ENCODE measurements around the gene CFAP300. TPM values are rescaled to one million over a fixed set of nuclear protein-coding genes. Genes with fewer than 3 reads are reported as not detected.

CFAP300 gene
- total RNA-seq, 1 experiment from 2014 or later = 3.9 TPM

GRCh38 chr11:102007567-102008437 is 39.4 kb upstream of the CFAP300 start:
- ChIA-PET CTCF (interaction anchor here (0.6 to 2.3 kb wide), 13 partner anchors 9 to 549 kb away, joined by 4 to 43 read pairs (median 8); partner anchors contain the start of gene CEP126), POLR2A (ENCODE audit: unreplicated experiment) (interaction anchor here (0.7 to 1.0 kb wide), 6 partner anchors 16 to 311 kb away, joined by 3 to 12 read pairs (median 4); no protein-coding TSS in a partner anchor)
- intact Hi-C loops (cut with micrococcal nuclease) = loop anchor here (1.0 to 2.0 kb wide), 7 partner anchors 33 to 561 kb away; partner anchors contain the start of gene CEP126
- peak overlapping the region; percentile 76 for H3K4me2 ChIP-seq (ENCODE audit: low read length)
- peak overlapping the region; percentile 59 for H3K9ac ChIP-seq (ENCODE audit: low read length)
- peak; percentile 96 for DNase-seq
- H2AFZ ChIP-seq (ENCODE audit: low read length) = peak overlapping the region; percentile 15; the same call in 1 of the 2 replicates
- H3K36me3 ChIP-seq (ENCODE audit: low read depth, low read length) = no peaks in the 10 kb centered on the region
- H3K9me2 ChIP-seq (replicated peaks; ENCODE audit: low read length) = no peaks in the 10 kb centered on the region
- H3K4me1 ChIP-seq (ENCODE audit: insufficient read depth, low read length) = peaks cover 61% of the 10 kb centered on the region
- H3K9me3 ChIP-seq (ENCODE audit: low read length) = no peaks in the 10 kb centered on the region
- H3K27ac ChIP-seq (ENCODE audit: low read length) = peak overlapping the region; percentile 90
- TSS peak; percentile 65 for BruUV-seq (replicated peaks)
- ATAC-seq = peak; percentile 75
- no peaks in the 10 kb centered on the region for H3K27me3 ChIP-seq (ENCODE audit: low read length)
- peak; percentile 85 for TF ChIP-seq CTCF (conservative IDR thresholded peaks at IDR 0.05; ENCODE audit: low read depth, low read length)
- TF ChIP-seq EZH2phosphoT487 (IDR thresholded peaks at IDR 0.05; ENCODE audit: borderline replicate concordance, low read length) = no peak
- H3K79me2 ChIP-seq (ENCODE audit: low read length) = no peaks in the 10 kb centered on the region
- H3K4me3 ChIP-seq (ENCODE audit: low read length) = peak overlapping the region; percentile 41
- peaks cover 17% of the 10 kb centered on the region for H3F3A ChIP-seq (ENCODE audit: low read length, unreplicated experiment)
- no peaks in the 10 kb centered on the region for H4K20me1 ChIP-seq (ENCODE audit: low read length)

DNA sequence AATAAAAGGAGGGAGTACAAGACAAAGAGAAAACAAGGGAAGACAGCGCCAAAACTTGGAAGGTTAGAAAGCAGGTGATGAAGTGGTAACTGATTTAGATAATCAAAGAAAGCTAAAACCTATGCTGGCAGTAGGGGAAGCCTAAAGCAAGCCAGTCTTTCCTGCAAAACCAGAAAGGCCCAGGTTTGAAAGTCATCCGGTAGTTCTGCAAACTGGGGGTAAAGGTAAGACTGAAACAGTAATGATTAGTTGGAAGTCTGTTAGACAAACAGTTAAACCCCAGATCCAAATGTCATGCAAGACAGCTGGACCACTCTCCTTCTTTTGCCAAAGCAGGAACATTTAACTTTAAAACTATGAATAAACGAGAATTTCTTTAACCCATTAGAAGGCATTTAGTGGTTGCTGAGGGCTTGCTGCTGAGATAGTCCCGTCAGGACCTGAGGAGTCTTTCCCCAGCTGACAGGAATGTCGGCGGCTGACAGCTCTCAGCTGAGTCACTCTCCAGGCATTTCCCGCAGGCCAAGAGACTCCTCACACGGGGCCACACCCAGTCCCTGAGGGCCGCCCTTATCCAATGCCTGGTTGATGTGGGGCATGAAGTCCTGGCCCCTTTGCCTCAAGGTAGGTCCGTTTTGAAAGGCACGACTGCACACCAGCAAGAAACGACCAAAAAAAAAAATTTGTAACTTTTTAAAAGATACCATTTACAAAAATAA is 36.3 kb upstream of the CFAP300 start:
- peak overlapping the region; percentile 80 for H3K4me2 ChIP-seq (ENCODE audit: low read length)
- peak overlapping the region; percentile 80 for H3K27ac ChIP-seq (ENCODE audit: low read length)
- peaks cover 62% of the 10 kb centered on the region for H3K4me1 ChIP-seq (ENCODE audit: insufficient read depth, low read length)
- no peaks in the 10 kb centered on the region for H3K36me3 ChIP-seq (ENCODE audit: low read depth, low read length)
- peaks cover 17% of the 10 kb centered on the region for H3F3A ChIP-seq (ENCODE audit: low read length, unreplicated experiment)
- peak overlapping the region; percentile 62 for H2AFZ ChIP-seq (ENCODE audit: low read length)
- H3K4me3 ChIP-seq (ENCODE audit: low read length) = peak overlapping the region; percentile 57
- peak; percentile 86 for ATAC-seq
- POLR2A ChIA-PET (ENCODE audit: unreplicated experiment) = interaction anchor here (1.2 kb wide), 1 partner anchor 96 kb away, joined by 4 read pairs; the partner anchor contains the start of gene CEP126
- intact Hi-C loops (cut with micrococcal nuclease) = loop anchor here (1.0 kb wide), 2 partner anchors 99 to 167 kb away; partner anchors contain the start of gene YAP1
- peak overlapping the region; percentile 49 for H3K9ac ChIP-seq (ENCODE audit: low read length)
- TF ChIP-seq CTCF (conservative IDR thresholded peaks at IDR 0.05; ENCODE audit: low read depth, low read length) (no peak), EZH2phosphoT487 (IDR thresholded peaks at IDR 0.05; ENCODE audit: borderline replicate concordance, low read length) (no peak), EZH2 (IDR thresholded peaks at IDR 0.05; ENCODE audit: low read length, unreplicated experiment) (no peak)
- DNase-seq = peak; percentile 99
- TSS peak; percentile 25 for BruUV-seq (replicated peaks)
- H3K9me2 ChIP-seq (replicated peaks; ENCODE audit: low read length) = no peaks in the 10 kb centered on the region
- no peaks in the 10 kb centered on the region for H3K27me3 ChIP-seq (ENCODE audit: low read length)
- no peaks in the 10 kb centered on the region for H4K20me1 ChIP-seq (ENCODE audit: low read length)
- no peaks in the 10 kb centered on the region for H3K9me3 ChIP-seq (ENCODE audit: low read length)
- CTCF ChIA-PET = interaction anchor here (0.6 to 1.0 kb wide), 2 partner anchors 109 to 257 kb away, joined by 4 to 14 read pairs; no protein-coding TSS in a partner anchor
- no peaks in the 10 kb centered on the region for H3K79me2 ChIP-seq (ENCODE audit: low read length)

All from PC-3 (cell line).